GM23338 (cell line): ENCODE results near the gene UVSSA. TPM values are rescaled to one million over a fixed set of nuclear protein-coding genes. Genes with fewer than 3 reads are reported as not detected.

ENCODE experiments used
- ATAC-seq: fragments of 200-7000 bp; cut with Tn5 transposase; 3 replicates; pipeline ENCODE4 v1.9.1; 2020
- DNase-seq: peaks from one replicate; pipeline ENCODE4 v3.0.0-alpha.2; 2015; ENCODE audit warnings: low spot score
- H2AFZ ChIP-seq: fragments of 200-600 bp; sonication (generic); 2 replicates; pipeline ENCODE4 v1.8.0; 2016; ENCODE audit warnings: antibody characterized with exemption, mild to moderate bottlenecking, moderate library complexity
- H3F3A ChIP-seq: fragments of 200-600 bp; sonication (generic); replicated peaks from 2 replicates; pipeline ENCODE4 v1.8.0; 2017; ENCODE audit warnings: antibody characterized with exemption, mixed run types, low read depth
- H3K27ac ChIP-seq: fragments of 200-600 bp; sonication (generic); 2 replicates; pipeline ENCODE4 v1.6.1; 2016; ENCODE audit warnings: low read depth
- H3K27me3 ChIP-seq: fragments of 200-600 bp; sonication (generic); 2 replicates; pipeline ENCODE4 v1.8.0; 2016; ENCODE audit warnings: mild to moderate bottlenecking, mixed run types, moderate library complexity; ENCODE audit not compliant: insufficient read depth
- H3K36me3 ChIP-seq: fragments of 200-600 bp; sonication (generic); 2 replicates; pipeline ENCODE4 v1.8.0; 2016; ENCODE audit warnings: mild to moderate bottlenecking; ENCODE audit not compliant: insufficient read depth
- H3K4me1 ChIP-seq: fragments of 200-600 bp; sonication (generic); 2 replicates; pipeline ENCODE4 v1.8.0; 2016; ENCODE audit warnings: mild to moderate bottlenecking, moderate library complexity; ENCODE audit not compliant: insufficient read depth
- H3K4me2 ChIP-seq: fragments of 200-600 bp; sonication (generic); 2 replicates; pipeline ENCODE4 v1.7.1; 2017; ENCODE audit warnings: mixed run types
- H3K4me3 ChIP-seq: fragments of 200-600 bp; sonication (generic); 2 replicates; pipeline ENCODE4 v1.6.1; 2016; ENCODE audit warnings: mixed run types
- H3K79me2 ChIP-seq: fragments of 200-600 bp; sonication (generic); replicated peaks from 2 replicates; pipeline ENCODE4 v1.8.0; 2017; ENCODE audit warnings: mild to moderate bottlenecking; ENCODE audit not compliant: insufficient read depth
- H3K9me2 ChIP-seq: fragments of 200-600 bp; sonication (generic); 2 replicates; pipeline ENCODE4 v1.8.0; 2017; ENCODE audit not compliant: insufficient read depth
- H4K20me1 ChIP-seq: fragments of 200-600 bp; sonication (generic); replicated peaks from 2 replicates; pipeline ENCODE4 v1.8.0; 2017; ENCODE audit warnings: mild to moderate bottlenecking; ENCODE audit not compliant: insufficient read depth
- H3K27ac Mint-ChIP-seq: 2 replicates; pipeline ENCODE4 v1.8.0; 2020; ENCODE audit warnings: inconsistent platforms, mild to moderate bottlenecking, moderate library complexity, mixed read lengths
- H3K27me3 Mint-ChIP-seq: 3 replicates; pipeline ENCODE4 v1.8.0; 2022; ENCODE audit warnings: low read depth, mild to moderate bottlenecking, moderate library complexity, mixed read lengths, inconsistent platforms; ENCODE audit not compliant: insufficient read depth, poor library complexity
- H3K36me3 Mint-ChIP-seq: 3 replicates; pipeline ENCODE4 v1.8.0; 2021; ENCODE audit warnings: low read depth, mild to moderate bottlenecking, inconsistent platforms, moderate library complexity, mixed read lengths
- H3K4me1 Mint-ChIP-seq: 3 replicates; pipeline ENCODE4 v1.8.0; 2020; ENCODE audit warnings: mild to moderate bottlenecking, inconsistent platforms, mixed read lengths
- H3K4me3 Mint-ChIP-seq: 3 replicates; pipeline ENCODE4 v1.8.0; 2021; ENCODE audit warnings: moderate library complexity, mild to moderate bottlenecking, inconsistent platforms, mixed read lengths
- H3K9me3 Mint-ChIP-seq: 3 replicates; pipeline ENCODE4 v1.8.0; 2020; ENCODE audit warnings: moderate library complexity, mild to moderate bottlenecking, inconsistent platforms, mixed read lengths
- CTCF ChIP-seq, 2 experiments: fragments of 200-600 bp in 1 of 2; sonication (generic) in 1 of 2; conservative IDR thresholded peaks; 2 replicates each; pipeline versions ENCODE4 v1.5.1 to v1.6.1; 2016 to 2017; ENCODE audit warnings: antibody characterized with exemption in 2 of 2, low read depth in 2 of 2, mild to moderate bottlenecking in 2 of 2, moderate library complexity in 1 of 2
- EZH2 ChIP-seq: fragments of 200-600 bp; sonication (generic); IDR thresholded peaks from one replicate; pipeline ENCODE4 v1.8.0; 2017; ENCODE audit warnings: antibody characterized with exemption, mild to moderate bottlenecking, low read depth; ENCODE audit not compliant: unreplicated experiment
- JUNB ChIP-seq: IDR thresholded peaks from one replicate; pipeline ENCODE4 v1.6.1; 2016; ENCODE audit warnings: antibody characterized with exemption; ENCODE audit not compliant: unreplicated experiment
- NANOG ChIP-seq: IDR thresholded peaks from 2 replicates; pipeline ENCODE4 v1.6.1; 2016; ENCODE audit warnings: antibody characterized with exemption, borderline replicate concordance
- POLR2AphosphoS5 ChIP-seq: IDR thresholded peaks from 2 replicates; pipeline ENCODE4 v1.6.1; 2016; ENCODE audit warnings: antibody characterized with exemption, low read depth
- REST ChIP-seq: IDR thresholded peaks from one replicate; pipeline ENCODE4 v1.6.1; 2018; ENCODE audit warnings: antibody characterized with exemption; ENCODE audit not compliant: unreplicated experiment
- STAT1 ChIP-seq: IDR thresholded peaks from one replicate; pipeline ENCODE4 v1.6.1; 2016; ENCODE audit warnings: antibody characterized with exemption; ENCODE audit not compliant: unreplicated experiment
- ZNF114 ChIP-seq: fragments of 250-450 bp; sonication (Bioruptor Pico); IDR thresholded peaks from 2 replicates; pipeline ENCODE4 v1.5.0; 2020; ENCODE audit warnings: mild to moderate bottlenecking, moderate library complexity
- ZNF462 ChIP-seq: fragments of 250-450 bp; sonication (Bioruptor Pico); IDR thresholded peaks from 2 replicates; pipeline ENCODE4 v1.5.0; 2020; ENCODE audit warnings: mild to moderate bottlenecking, moderate library complexity
- polyA plus RNA-seq: library from polyadenylated mRNA; unstranded; fragments of >200 nt; fragmentation: Nextera tagmentation; extraction: Ambion mirVana; gene quantifications from 2 replicates; pipeline ENCODE4 v1.2.1, GENCODE V29; 2016
- total RNA-seq: library from RNA; depleted of rRNA; stranded (reverse); fragments of >200 nt; shearing (Covaris generic); gene quantifications from 2 replicates; pipeline ENCODE4 v1.2.3, GENCODE V29; 2014

The UVSSA gene
- total and polyA plus RNA-seq, 2 experiments from 2014 or later: 6.5 to 27.7 TPM

- TF ChIP-seq ZNF462 (CRISPR knock-in tag) (no peak), ZNF114 (CRISPR knock-in tag) (no peak)
Measured at GRCh38 chr4:1361431-1361830, 14.4 kb downstream of the UVSSA start (continued).

- no peak for ATAC-seq
- no peaks in the 10 kb centered on the region for H3K4me1 ChIP-seq
- H3K27ac ChIP-seq: no peak overlapping the region
- Mint-ChIP-seq H3K9me3 (no peaks in the 10 kb centered on the region; the same call in 2 of the 3 replicates), H3K27me3 (no peaks in the 10 kb centered on the region), H3K4me1 (peaks cover 3% of the 10 kb centered on the region; the same call in 2 of the 3 replicates), H3K27ac (0 out of 2 replicates have a peak overlapping the region, but pooled peaks have one; percentile 6), H3K36me3 (peaks cover 7% of the 10 kb centered on the region; the same call in 1 of the 3 replicates), H3K4me3 (no peak overlapping the region)
- H3F3A ChIP-seq: no peaks in the 10 kb centered on the region
- DNase-seq: no peak
- H4K20me1 ChIP-seq: no peaks in the 10 kb centered on the region
- no peak overlapping the region for H3K4me3 ChIP-seq
- TF ChIP-seq CTCF (conservative IDR thresholded peaks at IDR 0.05; ENCODE audit: low read depth in 2 of 2) (no peak), POLR2AphosphoS5 (no peak), JUNB (no peak), STAT1 (no peak), NANOG (no peak), REST (no peak), EZH2 (no peak)
- no peaks in the 10 kb centered on the region for H3K9me2 ChIP-seq
- no peak overlapping the region for H2AFZ ChIP-seq
- H3K27me3 ChIP-seq: no peaks in the 10 kb centered on the region
- H3K4me2 ChIP-seq: no peak overlapping the region
- no peaks in the 10 kb centered on the region for H3K36me3 ChIP-seq
- H3K79me2 ChIP-seq: no peaks in the 10 kb centered on the region
Measured at GRCh38 chr4:1362046-1362445, 15.0 kb downstream of the UVSSA start.
